Gastrocnemius medialis (tissue), 4 donors: ENCODE data around the gene TNS1.

ENCODE experiments used
- POLR2A ChIP-seq, 2 donors: fragments of 450-650 bp; IDR thresholded peaks; one replicate each; pipeline ENCODE4 v1.6.1; 2017; ENCODE audit warnings: antibody characterized with exemption in 2 of 2, mild to moderate bottlenecking in 2 of 2, moderate library complexity in 2 of 2
- TF ChIP-seq, protein P1 (sequence below), 5 experiments: fragments of 450-650 bp in 3 of 5; fragments of 200-600 bp in 2 of 5; sonication (generic) in 2 of 5; IDR thresholded peaks in 4 of 5; conservative IDR thresholded peaks in 1 of 5; 1 replicate in 4 of 5; 2 replicates in 1 of 5; pipeline ENCODE4 v1.5.1; 2016 to 2019; ENCODE audit warnings: antibody characterized with exemption in 5 of 5, mild to moderate bottlenecking in 3 of 5, moderate library complexity in 3 of 5

GRCh38 chr2:217993817-217994463 is 8.9 kb downstream of the TNS1 start:
- TF ChIP-seq, protein P1, sequence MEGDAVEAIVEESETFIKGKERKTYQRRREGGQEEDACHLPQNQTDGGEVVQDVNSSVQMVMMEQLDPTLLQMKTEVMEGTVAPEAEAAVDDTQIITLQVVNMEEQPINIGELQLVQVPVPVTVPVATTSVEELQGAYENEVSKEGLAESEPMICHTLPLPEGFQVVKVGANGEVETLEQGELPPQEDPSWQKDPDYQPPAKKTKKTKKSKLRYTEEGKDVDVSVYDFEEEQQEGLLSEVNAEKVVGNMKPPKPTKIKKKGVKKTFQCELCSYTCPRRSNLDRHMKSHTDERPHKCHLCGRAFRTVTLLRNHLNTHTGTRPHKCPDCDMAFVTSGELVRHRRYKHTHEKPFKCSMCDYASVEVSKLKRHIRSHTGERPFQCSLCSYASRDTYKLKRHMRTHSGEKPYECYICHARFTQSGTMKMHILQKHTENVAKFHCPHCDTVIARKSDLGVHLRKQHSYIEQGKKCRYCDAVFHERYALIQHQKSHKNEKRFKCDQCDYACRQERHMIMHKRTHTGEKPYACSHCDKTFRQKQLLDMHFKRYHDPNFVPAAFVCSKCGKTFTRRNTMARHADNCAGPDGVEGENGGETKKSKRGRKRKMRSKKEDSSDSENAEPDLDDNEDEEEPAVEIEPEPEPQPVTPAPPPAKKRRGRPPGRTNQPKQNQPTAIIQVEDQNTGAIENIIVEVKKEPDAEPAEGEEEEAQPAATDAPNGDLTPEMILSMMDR (IDR thresholded peaks at IDR 0.05 in 4 of 5, conservative IDR thresholded peaks at IDR 0.05 in 1 of 5): peak; percentile 54 to 92 (median 80)
- TF ChIP-seq POLR2A (IDR thresholded peaks at IDR 0.05): no peak
